Breast epithelium (tissue), 3 donors: Measurements from ENCODE around the gene SEMA4G.

ENCODE experiments used
- CTCF ChIP-seq, 3 donors: fragments of 450-650 bp; IDR thresholded peaks; one replicate each; pipeline ENCODE4 v1.5.1; 2016 to 2017; ENCODE audit warnings: antibody characterized with exemption in 3 of 3, mild to moderate bottlenecking in 3 of 3, moderate library complexity in 3 of 3
- POLR2A ChIP-seq: fragments of 450-650 bp; IDR thresholded peaks from one replicate; pipeline ENCODE4 v1.6.1; 2016; ENCODE audit warnings: antibody characterized with exemption, mild to moderate bottlenecking, moderate library complexity
- POLR2AphosphoS5 ChIP-seq, 3 donors: sonication (generic); formaldehyde crosslinking; IDR thresholded peaks; one replicate each; pipeline ENCODE4 v1.6.1; 2017; ENCODE audit warnings: antibody characterized with exemption in 3 of 3

- TF ChIP-seq POLR2AphosphoS5 (IDR thresholded peaks at IDR 0.05) (no peak), CTCF (IDR thresholded peaks at IDR 0.05) (no peak), POLR2A (no peak)
These were observed 18.9 kb downstream of the SEMA4G start for GRCh38 chr10:100988166-100988565.
